ENCODE results near the gene ZDHHC11.

- TF ChIP-seq, protein P1, sequence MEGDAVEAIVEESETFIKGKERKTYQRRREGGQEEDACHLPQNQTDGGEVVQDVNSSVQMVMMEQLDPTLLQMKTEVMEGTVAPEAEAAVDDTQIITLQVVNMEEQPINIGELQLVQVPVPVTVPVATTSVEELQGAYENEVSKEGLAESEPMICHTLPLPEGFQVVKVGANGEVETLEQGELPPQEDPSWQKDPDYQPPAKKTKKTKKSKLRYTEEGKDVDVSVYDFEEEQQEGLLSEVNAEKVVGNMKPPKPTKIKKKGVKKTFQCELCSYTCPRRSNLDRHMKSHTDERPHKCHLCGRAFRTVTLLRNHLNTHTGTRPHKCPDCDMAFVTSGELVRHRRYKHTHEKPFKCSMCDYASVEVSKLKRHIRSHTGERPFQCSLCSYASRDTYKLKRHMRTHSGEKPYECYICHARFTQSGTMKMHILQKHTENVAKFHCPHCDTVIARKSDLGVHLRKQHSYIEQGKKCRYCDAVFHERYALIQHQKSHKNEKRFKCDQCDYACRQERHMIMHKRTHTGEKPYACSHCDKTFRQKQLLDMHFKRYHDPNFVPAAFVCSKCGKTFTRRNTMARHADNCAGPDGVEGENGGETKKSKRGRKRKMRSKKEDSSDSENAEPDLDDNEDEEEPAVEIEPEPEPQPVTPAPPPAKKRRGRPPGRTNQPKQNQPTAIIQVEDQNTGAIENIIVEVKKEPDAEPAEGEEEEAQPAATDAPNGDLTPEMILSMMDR (IDR thresholded peaks at IDR 0.05; ENCODE audit: low read depth, low read length, poor library complexity, severe bottlenecking), result no peak
- TF ChIP-seq EZH2phosphoT487 (IDR thresholded peaks at IDR 0.05; ENCODE audit: borderline replicate concordance, low read length), result no peak
These were observed 77.1 kb downstream of the ZDHHC11 start for GRCh38 chr5:773517-774264.

Measured in DOHH2 (cell line).